Stimulated activated CD4-positive, alpha-beta T cell treated with anti-CD3 and anti-CD28 coated beads, Interleukin-2, amount 100 ng/mL, for 24 hours (primary cell): ENCODE results near the gene CAPN1.
A peak's percentile ranks its signal among the peaks of the same experiment; 100 is the strongest.
"Not testable (repeated sequence)": the region's sequence is repeated elsewhere in the genome, so short reads cannot be mapped to it uniquely, and the experiment has no call there.

Experiments used
- DNase-seq, 2 donors: peaks; one replicate each; pipeline ENCODE4 v3.0.0-alpha.2; 2020

The CAPN1 gene

DNA sequence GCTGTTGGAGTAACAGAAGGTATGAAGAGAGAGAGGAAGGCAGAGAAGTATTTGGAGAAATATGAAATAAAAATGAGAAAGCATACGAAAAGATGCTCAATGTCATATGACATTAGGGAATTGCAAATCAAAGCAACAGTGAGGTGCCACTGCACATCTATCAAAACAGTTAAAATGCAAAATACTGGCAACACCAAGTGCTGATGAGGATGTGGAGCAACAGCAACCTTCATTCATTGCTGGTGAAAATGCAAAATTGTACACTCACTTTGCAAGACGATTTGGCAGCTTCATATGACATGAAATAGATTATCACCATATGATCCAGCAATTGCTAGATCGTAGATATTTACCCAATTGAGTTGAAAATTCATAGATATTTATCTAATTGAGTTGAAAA is 21.1 kb upstream of the CAPN1 start:
- DNase-seq = no peak

- no peak for DNase-seq
These were observed 18.0 kb upstream of the CAPN1 start for GRCh38 chr11:65163684-65164083.

DNA sequence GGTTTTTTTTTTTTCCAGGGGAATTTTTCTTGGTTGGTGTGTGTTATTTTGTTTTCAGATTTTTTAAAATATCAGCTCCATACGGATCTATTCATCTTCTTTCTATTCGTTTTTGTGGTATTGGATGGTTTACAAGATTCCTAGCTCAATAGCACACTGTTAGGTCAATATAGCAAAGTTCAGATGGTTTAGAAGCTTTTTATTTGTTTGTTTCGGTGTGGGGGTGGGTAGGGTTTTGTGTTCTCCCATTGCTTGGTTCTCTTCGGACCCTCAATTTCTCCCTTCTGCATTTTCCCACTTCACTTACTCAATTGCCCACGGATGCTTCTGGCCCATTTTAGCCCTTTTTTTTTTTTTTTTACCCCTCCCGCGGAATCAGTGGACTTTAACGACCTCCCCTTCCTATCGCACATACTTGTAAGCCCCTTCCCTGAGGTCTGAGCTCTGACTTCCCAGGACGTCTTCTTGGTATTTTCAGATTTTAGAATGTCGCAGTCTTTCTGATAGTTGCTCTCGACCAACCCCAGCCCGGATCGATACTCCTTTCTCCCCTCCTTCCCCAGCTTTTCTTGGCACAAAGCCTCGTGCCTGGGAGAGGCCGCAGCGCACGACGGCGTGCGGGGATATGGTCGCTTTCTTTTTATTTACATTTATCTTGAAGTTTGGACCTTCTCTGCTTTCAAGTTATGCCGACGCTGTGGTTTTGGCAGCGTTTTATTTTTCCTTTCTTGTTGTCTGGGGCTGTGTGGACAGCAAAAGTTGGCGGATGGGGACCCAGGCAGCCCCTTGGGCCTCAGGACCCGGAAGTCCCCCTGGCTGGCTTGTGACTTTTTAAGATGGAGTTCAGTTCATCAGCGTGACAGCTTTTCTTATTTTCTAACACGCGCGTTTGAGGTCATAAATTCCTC is 16.1 kb upstream of the CAPN1 start:
- DNase-seq = no peak

- DNase-seq = no peak
These were observed 14.8 kb upstream of the CAPN1 start for GRCh38 chr11:65166893-65167292.

- no peak for DNase-seq
These were observed 14.1 kb upstream of the CAPN1 start for GRCh38 chr11:65167656-65168055.

DNA sequence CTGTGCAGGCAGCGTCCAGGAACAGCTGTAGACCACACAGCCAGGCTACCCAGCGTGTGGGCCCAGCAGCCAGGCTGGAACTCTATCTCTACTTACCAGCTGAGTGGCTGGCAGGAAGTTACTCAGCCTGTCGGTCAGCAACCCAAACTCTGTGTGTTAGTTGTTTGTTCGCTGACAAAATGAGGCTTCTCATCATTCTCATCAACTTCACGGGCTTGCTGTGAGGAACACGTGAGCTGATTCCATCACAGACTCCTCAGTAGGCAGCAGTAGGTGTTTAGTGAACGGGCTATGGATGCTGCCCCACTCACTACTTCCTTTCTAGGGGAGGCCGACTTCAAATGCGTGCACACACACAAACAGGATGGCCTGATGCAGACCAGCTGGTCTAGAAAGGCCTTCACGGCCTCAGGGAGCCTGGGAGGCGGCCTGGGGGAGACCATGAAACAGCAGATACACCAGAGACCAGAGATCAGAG is 12.5 kb upstream of the CAPN1 start:
- no peak for DNase-seq

DNA sequence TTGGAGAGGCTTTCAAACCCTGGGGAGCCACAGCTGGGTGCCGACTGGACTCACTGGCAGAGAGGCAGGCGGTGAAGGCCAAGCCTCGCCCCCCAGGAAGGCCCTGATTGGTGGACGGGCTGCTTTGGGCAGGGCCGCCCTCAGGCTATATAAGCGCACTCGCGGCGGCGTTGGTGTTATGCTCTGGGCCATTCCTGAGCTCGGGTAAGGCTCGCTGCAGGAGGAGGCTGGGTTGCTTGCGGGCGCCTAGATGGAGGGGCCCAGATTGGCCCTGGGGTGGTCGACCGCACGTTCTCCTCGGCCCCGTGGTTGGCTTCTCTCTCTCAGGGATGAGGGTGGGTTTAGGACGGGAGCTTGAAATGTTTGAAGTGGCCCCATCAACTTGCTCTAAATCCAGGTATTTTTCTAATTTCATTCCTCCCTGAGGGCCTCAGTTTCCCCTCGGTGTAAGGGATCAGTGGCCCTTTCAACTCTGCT is 11.6 kb upstream of the CAPN1 start, which contains the start of gene SPDYC:
TSS of gene SPDYC (plus strand) at position 176 of the 477 bp plus-strand sequence. CDS start 1,125 bp downstream, outside the sequence.
- no peak for DNase-seq

DNA sequence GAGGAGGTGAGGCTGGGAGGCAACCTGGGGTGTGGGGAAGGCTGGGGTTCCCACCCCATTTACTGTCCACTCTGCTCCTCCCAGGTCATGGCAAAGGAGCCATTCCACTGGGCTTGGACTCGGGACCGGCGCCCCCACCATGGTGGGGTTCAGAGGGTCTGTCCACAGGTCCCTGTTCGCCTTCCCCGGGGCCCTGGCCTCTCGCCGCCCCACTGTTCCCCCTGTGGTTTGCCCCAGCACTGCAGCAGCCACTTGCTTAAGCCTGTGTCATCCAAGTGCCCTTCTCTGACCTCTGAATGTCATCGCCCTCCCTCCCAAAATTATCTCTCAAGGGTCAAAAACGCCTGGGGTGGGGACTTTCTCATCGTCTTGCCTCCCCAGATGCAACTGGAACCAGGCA is 9.1 kb upstream of the CAPN1 start:
- no peak for DNase-seq

DNA sequence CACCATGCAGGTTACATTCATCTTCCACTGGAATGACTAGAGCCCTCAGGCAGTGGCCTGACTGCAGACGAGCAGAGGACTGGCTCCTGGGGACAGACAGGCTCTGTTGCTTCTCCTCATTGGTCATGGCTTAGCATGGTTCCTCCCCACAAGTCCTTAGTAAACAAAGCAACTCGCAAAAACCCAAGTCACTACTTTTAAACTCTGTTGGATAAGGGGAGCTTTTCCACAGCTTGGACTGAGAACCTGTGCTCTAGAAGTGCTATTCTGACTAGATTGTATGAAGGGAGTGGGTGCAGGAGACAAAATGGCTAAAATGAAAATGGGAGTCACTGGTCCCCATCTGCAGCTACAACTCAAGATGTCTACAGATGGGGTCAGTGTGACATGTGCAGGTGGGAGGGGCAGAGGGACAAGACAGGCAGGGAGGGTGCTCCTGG is 7.1 kb upstream of the CAPN1 start:
- not testable (repeated sequence) for DNase-seq

DNA sequence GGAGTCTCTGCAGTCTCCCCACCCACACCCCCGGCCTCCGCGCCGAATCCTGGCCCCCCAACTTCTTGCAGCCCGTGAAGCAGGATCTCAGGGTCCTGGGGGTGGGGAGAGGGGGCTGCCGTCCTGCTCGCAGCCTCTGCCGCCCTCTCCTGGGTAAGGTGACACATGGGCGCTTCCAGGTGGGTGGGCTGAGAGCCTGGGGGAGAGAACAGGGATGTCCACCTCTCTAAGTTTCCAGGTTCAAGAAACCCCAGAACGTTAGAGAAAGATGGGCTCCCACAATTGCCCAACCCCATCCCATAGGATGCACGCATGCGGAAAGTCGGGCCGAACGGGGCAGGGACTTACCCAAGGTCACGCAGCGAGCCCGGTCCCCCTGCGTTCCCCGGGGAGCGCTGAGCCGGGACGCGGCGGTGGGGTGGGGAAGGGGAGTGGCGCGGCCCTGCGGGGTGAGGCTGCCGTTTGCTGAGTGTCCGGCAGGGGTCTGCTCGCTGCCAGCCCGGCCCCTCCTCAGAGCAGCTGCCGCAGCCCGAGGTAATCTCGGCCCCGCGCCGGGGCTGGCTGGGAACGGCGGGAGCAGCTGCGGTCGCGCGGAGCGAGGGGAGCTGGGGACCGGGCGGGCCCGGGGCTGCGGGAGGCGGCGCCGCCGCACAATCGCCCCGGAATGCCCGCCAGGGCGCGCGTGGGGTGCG is 705 bp upstream of the CAPN1 start:
- peak; percentile 69 to 71 for DNase-seq

GRCh38 chr11:65182258-65183170 is 786 bp downstream of the CAPN1 start:
- peak in 1 of 2 donors; percentile 13 for DNase-seq

- DNase-seq = no peak
These were observed 1.6 kb downstream of the CAPN1 start for GRCh38 chr11:65183201-65183891.

- DNase-seq = no peak
These were observed 2.4 kb downstream of the CAPN1 start for GRCh38 chr11:65184146-65184545.

GRCh38 chr11:65185171-65185570 is 3.4 kb downstream of the CAPN1 start:
- no peak for DNase-seq

DNA sequence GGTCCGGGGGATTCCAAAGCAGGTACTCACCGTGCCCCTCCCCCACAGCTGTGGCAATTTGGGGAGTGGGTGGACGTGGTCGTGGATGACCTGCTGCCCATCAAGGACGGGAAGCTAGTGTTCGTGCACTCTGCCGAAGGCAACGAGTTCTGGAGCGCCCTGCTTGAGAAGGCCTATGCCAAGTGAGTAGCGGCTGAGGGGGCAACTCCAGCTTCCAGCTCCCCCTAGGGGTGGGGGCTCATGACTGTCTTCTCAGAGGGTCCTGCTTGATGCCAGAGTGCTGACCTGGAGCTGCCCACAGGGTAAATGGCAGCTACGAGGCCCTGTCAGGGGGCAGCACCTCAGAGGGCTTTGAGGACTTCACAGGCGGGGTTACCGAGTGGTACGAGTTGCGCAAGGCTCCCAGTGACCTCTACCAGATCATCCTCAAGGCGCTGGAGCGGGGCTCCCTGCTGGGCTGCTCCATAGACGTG is 4.2 kb downstream of the CAPN1 start:
- no peak for DNase-seq

GRCh38 chr11:65186701-65187100 is 5.0 kb downstream of the CAPN1 start:
- DNase-seq = no peak

DNA sequence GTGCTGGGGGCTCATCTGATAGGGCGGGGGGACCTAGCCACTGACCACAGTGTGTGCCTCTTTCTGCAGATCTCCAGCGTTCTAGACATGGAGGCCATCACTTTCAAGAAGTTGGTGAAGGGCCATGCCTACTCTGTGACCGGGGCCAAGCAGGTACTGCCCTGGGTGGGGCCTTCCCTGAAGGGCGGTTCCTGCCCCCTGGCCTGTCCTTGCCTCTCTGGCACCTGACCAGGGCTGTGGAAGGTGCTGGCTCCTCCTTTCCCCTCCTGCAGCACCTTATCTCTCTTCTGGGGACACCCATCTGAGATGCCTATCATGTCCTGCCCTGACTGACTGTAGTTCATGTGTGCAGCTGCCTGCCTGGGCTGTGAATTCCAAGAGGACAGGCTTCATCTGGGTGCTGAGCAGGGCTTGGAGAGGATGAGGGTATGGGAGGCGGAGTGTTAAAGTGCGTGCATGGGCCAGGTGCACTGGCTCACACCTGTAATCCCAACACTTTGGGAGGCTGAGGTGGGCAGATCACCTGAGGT is 5.5 kb downstream of the CAPN1 start:
- DNase-seq = no peak

- no peak for DNase-seq
These were observed 6.3 kb downstream of the CAPN1 start for GRCh38 chr11:65187971-65188461.

- DNase-seq = no peak
These were observed 6.8 kb downstream of the CAPN1 start for GRCh38 chr11:65188486-65188885.

DNA sequence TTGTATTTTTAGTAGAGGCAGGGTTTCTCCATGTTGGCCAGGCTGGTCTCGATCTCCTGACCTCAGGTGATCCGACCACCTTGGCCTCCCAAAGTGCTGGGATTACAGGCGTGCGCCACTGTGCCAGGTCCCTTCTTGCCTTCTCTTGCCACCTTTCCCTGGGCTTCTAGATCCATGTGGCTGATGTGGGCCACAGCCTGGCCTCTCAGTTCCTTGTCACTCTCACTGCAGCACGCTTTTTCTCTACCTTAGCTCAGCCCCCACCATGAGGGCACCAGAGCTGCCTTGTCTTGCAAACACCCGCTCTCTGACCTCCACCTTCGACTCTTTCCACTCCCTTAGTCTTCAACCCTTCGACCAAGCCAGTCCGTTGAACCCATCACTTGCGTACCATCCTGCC is 7.5 kb downstream of the CAPN1 start:
- no peak for DNase-seq

DNA sequence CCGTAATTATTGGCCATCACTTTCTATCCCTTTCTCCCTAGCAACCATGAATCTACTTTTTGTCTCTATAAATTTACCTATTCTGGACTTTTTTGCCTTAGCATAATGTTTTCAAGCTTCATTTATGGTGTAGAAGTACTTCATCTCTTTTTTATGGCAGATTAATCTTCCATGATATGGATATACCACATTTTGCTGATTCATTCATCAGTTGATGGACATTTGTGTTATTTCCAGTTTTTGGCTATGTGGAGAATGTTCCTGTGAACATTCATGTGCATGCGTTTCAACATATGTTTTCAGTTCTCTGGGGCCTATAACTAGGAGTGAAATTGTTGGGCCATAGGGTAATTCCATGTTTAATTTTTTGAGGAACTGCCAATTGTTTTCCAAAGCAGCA is 12.8 kb downstream of the CAPN1 start:
- no peak for DNase-seq
